Measurements from ENCODE around the gene PODXL. TPM values are rescaled to one million over a fixed set of nuclear protein-coding genes. Genes with fewer than 3 reads are reported as not detected.

Gene PODXL
- total and polyA plus RNA-seq, 10 of the 15 experiments (the other 5 are each of a cell fraction or from before 2014, with no cell fraction given), result 0.04 to 1.8 (median 0.38) TPM

GRCh38 chr7:131591687-131592319, 35.4 kb upstream of the PODXL start:
- RAD21 ChIA-PET (ENCODE audit: unreplicated experiment), result no interaction called here
- CTCF ChIA-PET, result no interaction called here
- Histone ChIP-seq H3K4me3 (no peak overlapping the region), H3K9me3 (replicated peaks; ENCODE audit: control insufficient read depth, insufficient read depth, low read length) (no peaks in the 10 kb centered on the region), H3K36me3 (ENCODE audit: control insufficient read depth in 2 of 2, insufficient read depth in 2 of 2, low read length in 1 of 2) (no peaks in the 10 kb centered on the region), H3K27me3 (replicated peaks in 1 of 2; ENCODE audit: control insufficient read depth in 2 of 2, insufficient read depth in 2 of 2, low read length in 1 of 2) (no peaks in the 10 kb centered on the region), H3K4me1 (ENCODE audit: control insufficient read depth, insufficient read depth, low read length) (no peaks in the 10 kb centered on the region), H3K9ac (ENCODE audit: control insufficient read depth, insufficient read depth, low read length) (no peak overlapping the region), H3K4me2 (ENCODE audit: control insufficient read depth, insufficient read depth) (no peak overlapping the region), H2AFZ (ENCODE audit: control insufficient read depth, low read depth, low read length) (no peak overlapping the region), H3K79me2 (ENCODE audit: control insufficient read depth, insufficient read depth, low read length) (no peaks in the 10 kb centered on the region), H4K20me1 (ENCODE audit: control insufficient read depth, insufficient read depth) (no peaks in the 10 kb centered on the region), H3K27ac (ENCODE audit: control insufficient read depth, insufficient read depth) (no peak overlapping the region)
- TF ChIP-seq STAT1 (conservative IDR thresholded peaks at IDR 0.05) (no peak), POLR2AphosphoS5 (IDR thresholded peaks at IDR 0.05; ENCODE audit: low read length) (no peak), SRF (IDR thresholded peaks at IDR 0.05; ENCODE audit: low read depth in 2 of 2, low read length in 2 of 2) (no peak), TCF3 (IDR thresholded peaks at IDR 0.05; ENCODE audit: borderline replicate concordance, insufficient read depth, low read depth, low read length) (no peak), PRDM15 (CRISPR knock-in tag; IDR thresholded peaks at IDR 0.05) (no peak), FOXM1 (IDR thresholded peaks at IDR 0.05; ENCODE audit: low read depth, low read length) (no peak), POLR2AphosphoS2 (IDR thresholded peaks at IDR 0.05; ENCODE audit: low read depth, low read length) (no peak), PAX5 (IDR thresholded peaks at IDR 0.05; ENCODE audit: borderline replicate concordance, low read depth, low read length) (no peak), TAF1 (IDR thresholded peaks at IDR 0.05; ENCODE audit: borderline replicate concordance, low read depth, low read length) (no peak)
- POLR2A ChIA-PET, result no interaction called here
- intact Hi-C loops (cut with micrococcal nuclease; ENCODE audit: unreplicated experiment), result no loop called here
- no peak for DNase-seq (ENCODE audit: low read depth, low spot score)
- in situ Hi-C loops (cut with MboI), result no loop called here
- ATAC-seq, result no peak
- no TSS peak for BruUV-seq (replicated peaks)
- FAIRE-seq, result no peak
- 44% methylated on average over 10 of the region's 10 CpGs for whole genome bisulfite sequencing (ENCODE audit: insufficient coverage, insufficient replicate concordance, low lambda C conversion rate, missing lambda C conversion rate)
- SMC1A ChIA-PET (ENCODE audit: uncharacterized antibody, unreplicated experiment), result no interaction called here
